HepG2 (cell line): ENCODE results near the gene TYMS. TPM values are rescaled to one million over a fixed set of nuclear protein-coding genes. Genes with fewer than 3 reads are reported as not detected.
A peak's percentile ranks its signal among the peaks of the same experiment; 100 is the strongest.

Experiments
- ATAC-seq: fragments of 200-7000 bp; cut with Tn5 transposase; 3 replicates; pipeline ENCODE4 v1.9.1; 2020; ENCODE audit warnings: mild to moderate bottlenecking, moderate library complexity
- BruUV-seq: library from RNA; stranded (reverse); fragments of 400-500 nt; replicated peaks from 2 replicates; lab custom pipeline; 2021; lab: Mats Ljungman, UMichigan
- CTCF ChIA-PET: fragments of 300-600 bp; formaldehyde crosslinking; extraction: SDS; loops from one replicate; lab custom pipeline; 2021; ENCODE audit warnings: low total read pairs, inconsistent platforms, low intra/inter-chr PET ratio; lab: Yijun Ruan, JAX
- POLR2A ChIA-PET: fragments of 350-600 bp; sonication (Branson Sonifier 250); formaldehyde crosslinking; loops from one replicate; lab custom pipeline; 2020; ENCODE audit warnings: antibody characterized with exemption, inconsistent platforms; lab: Yijun Ruan, JAX
- DNase-seq: peaks from one replicate; pipeline ENCODE4 v3.0.0-alpha.2; 2015; ENCODE audit warnings: low spot score
- FAIRE-seq: peaks from 3 replicates; lab custom pipeline; 2011; peaks lifted over from hg19 to GRCh38; lab: Jason Lieb, UNC
- H2AFZ ChIP-seq: one replicate; pipeline ENCODE4 v1.6.1; 2011; ENCODE audit warnings: low read length, inconsistent platforms
- H3K27ac ChIP-seq: fragments of 300-600 bp; 3 replicates; pipeline ENCODE4 v1.8.0; 2011; ENCODE audit warnings: mixed run types, mild to moderate bottlenecking, mixed read lengths, low read length, inconsistent platforms; ENCODE audit not compliant: insufficient read depth; ENCODE audit errors: extremely low read length
- H3K27me3 ChIP-seq, 2 experiments: fragments of 200-600 bp in 1 of 2; 2 replicates in 1 of 2; 3 replicates in 1 of 2; pipeline versions ENCODE4 v1.6.0 to v1.8.0; 2011; ENCODE audit warnings: low read length in 2 of 2, mild to moderate bottlenecking in 2 of 2, moderate library complexity in 2 of 2, inconsistent platforms in 1 of 2; ENCODE audit not compliant: insufficient read depth in 2 of 2, control insufficient read depth in 1 of 2
- H3K36me3 ChIP-seq, 2 experiments: fragments of 200-600 bp in 1 of 2; replicated peaks in 1 of 2; 2 replicates in 1 of 2; 3 replicates in 1 of 2; pipeline versions ENCODE4 v1.5.1 to v1.8.0; 2011; ENCODE audit warnings: low read length in 2 of 2, inconsistent platforms in 1 of 2; ENCODE audit not compliant: insufficient read depth in 2 of 2, control insufficient read depth in 1 of 2
- H3K4me1 ChIP-seq: 2 replicates; pipeline ENCODE4 v1.5.1; 2012; ENCODE audit warnings: low read length, inconsistent platforms; ENCODE audit not compliant: insufficient read depth
- H3K4me2 ChIP-seq: 2 replicates; pipeline ENCODE4 v1.6.0; 2011; ENCODE audit warnings: low read depth, low read length, inconsistent platforms
- H3K4me3 ChIP-seq, 3 experiments: fragments of 200-600 bp in 1 of 3; sonication (generic), shearing (Covaris generic) in 1 of 3; replicated peaks in 1 of 3; 2 replicates each; pipeline ENCODE4 v1.5.1; 2011 to 2016; ENCODE audit warnings: low read length in 3 of 3, inconsistent platforms in 2 of 3, low read depth in 2 of 3, mild to moderate bottlenecking in 2 of 3, control low read depth in 1 of 3, mixed read lengths in 1 of 3; ENCODE audit not compliant: insufficient read depth in 1 of 3
- H3K79me2 ChIP-seq: one replicate; pipeline ENCODE4 v1.6.1; 2011; ENCODE audit warnings: low read length, inconsistent platforms; ENCODE audit not compliant: insufficient read depth
- H3K9ac ChIP-seq: 2 replicates; pipeline ENCODE4 v1.6.0; 2011; ENCODE audit warnings: mild to moderate bottlenecking, low read depth, low read length, inconsistent platforms; ENCODE audit not compliant: insufficient read depth
- H3K9me3 ChIP-seq: 2 replicates; pipeline ENCODE4 v1.5.1; 2012; ENCODE audit warnings: mild to moderate bottlenecking, low read length
- H4K20me1 ChIP-seq: 2 replicates; pipeline ENCODE4 v1.6.0; 2011; ENCODE audit warnings: inconsistent platforms, mild to moderate bottlenecking, low read length, moderate library complexity; ENCODE audit not compliant: insufficient read depth
- AGO2 ChIP-seq: fragments of 200-400 bp; formaldehyde crosslinking; optimal IDR thresholded peaks from 2 replicates; pipeline ENCODE3; 2017; ENCODE audit warnings: mild to moderate bottlenecking, low read depth, low read length, moderate library complexity
- POLR2A ChIP-seq, 2 experiments: IDR thresholded peaks; 2 replicates each; pipeline ENCODE4 v1.6.1; 2011; ENCODE audit warnings: low read depth in 2 of 2, low read length in 2 of 2, mild to moderate bottlenecking in 1 of 2, moderate library complexity in 1 of 2; ENCODE audit not compliant: insufficient read depth in 1 of 2
- STAG1 ChIP-seq: sonication (generic); formaldehyde crosslinking; IDR thresholded peaks from 2 replicates; pipeline ENCODE4 v1.4.0; 2020; ENCODE audit warnings: missing genetic modification reagents
- ZKSCAN5 ChIP-seq: sonication (generic); formaldehyde crosslinking; IDR thresholded peaks from 2 replicates; pipeline ENCODE4 v1.5.1; 2020; ENCODE audit warnings: mild to moderate bottlenecking, missing genetic modification reagents
- ZNF343 ChIP-seq: sonication (generic); formaldehyde crosslinking; IDR thresholded peaks from 2 replicates; pipeline ENCODE4 v1.4.0; 2020; ENCODE audit warnings: mild to moderate bottlenecking, missing genetic modification reagents
- ZNF816 ChIP-seq: sonication (generic); formaldehyde crosslinking; IDR thresholded peaks from 2 replicates; pipeline ENCODE4 v1.8.0; 2022; ENCODE audit warnings: missing genetic modification reagents, mild to moderate bottlenecking, borderline replicate concordance
- WGBS: methylation state at CpG from one replicate; pipeline ENCODE4 v1.1.6; 2017; ENCODE audit warnings: low lambda C conversion rate; 5-methylcytosine and 5-hydroxymethylcytosine counted together
- in situ Hi-C: cut with HindIII; loops from 2 replicates; pipeline ENCODE4 v1.10.0; 2017; ENCODE audit warnings: low pct_unique_long_range_greater_than_20kb; ENCODE audit not compliant: extremely low pct_ligation_motif_present
- intact Hi-C: fragments of 100-400 bp; cut with micrococcal nuclease; formaldehyde crosslinking; loops from one replicate; pipeline ENCODE4 v1.10.0; 2022; ENCODE audit not compliant: unreplicated experiment
- polyA plus RNA-seq, 8 experiments: library from polyadenylated mRNA; depleted of rRNA in 3 of 8; stranded (reverse) in 7 of 8; unstranded in 1 of 8; fragments of >200 nt; fragmentation: Illumina TruSeq in 4 of 8; extraction: Trizol in 4 of 8; gene quantifications; 2 replicates each; pipeline versions ENCODE4 v1.2.1 to v1.2.3, GENCODE V29; 2011 to 2016; ENCODE audit warnings: low read depth in 4 of 8, missing spikeins in 1 of 8, mixed read lengths in 1 of 8; ENCODE audit not compliant: insufficient read depth in 1 of 8
- total RNA-seq, 5 experiments: library from RNA; depleted of rRNA; stranded (reverse); fragments of >200 nt; fragmentation: Illumina TruSeq; extraction: Trizol; gene quantifications; 2 replicates each; pipeline ENCODE4 v1.2.3, GENCODE V29; 2016; ENCODE audit warnings: low read depth in 1 of 5
- TF ChIP-seq, protein P1 (sequence below): fragments of 450-650 bp; IDR thresholded peaks from 2 replicates; pipeline ENCODE4 v1.6.1; 2017; ENCODE audit warnings: mild to moderate bottlenecking
- TF ChIP-seq, protein P2 (sequence below): sonication (generic); formaldehyde crosslinking; IDR thresholded peaks from 2 replicates; pipeline ENCODE4 v1.5.0; 2020; ENCODE audit warnings: mild to moderate bottlenecking, missing genetic modification reagents, moderate library complexity
- TF ChIP-seq, protein P3 (sequence below): sonication (generic); formaldehyde crosslinking; IDR thresholded peaks from 2 replicates; pipeline ENCODE4 v1.4.0; 2020; ENCODE audit warnings: missing genetic modification reagents

Gene TYMS
- total and polyA plus RNA-seq, 2 of the 13 experiments (the other 11 are each of a cell fraction or from before 2014, with no cell fraction given): 80.1 to 106 TPM

DNA sequence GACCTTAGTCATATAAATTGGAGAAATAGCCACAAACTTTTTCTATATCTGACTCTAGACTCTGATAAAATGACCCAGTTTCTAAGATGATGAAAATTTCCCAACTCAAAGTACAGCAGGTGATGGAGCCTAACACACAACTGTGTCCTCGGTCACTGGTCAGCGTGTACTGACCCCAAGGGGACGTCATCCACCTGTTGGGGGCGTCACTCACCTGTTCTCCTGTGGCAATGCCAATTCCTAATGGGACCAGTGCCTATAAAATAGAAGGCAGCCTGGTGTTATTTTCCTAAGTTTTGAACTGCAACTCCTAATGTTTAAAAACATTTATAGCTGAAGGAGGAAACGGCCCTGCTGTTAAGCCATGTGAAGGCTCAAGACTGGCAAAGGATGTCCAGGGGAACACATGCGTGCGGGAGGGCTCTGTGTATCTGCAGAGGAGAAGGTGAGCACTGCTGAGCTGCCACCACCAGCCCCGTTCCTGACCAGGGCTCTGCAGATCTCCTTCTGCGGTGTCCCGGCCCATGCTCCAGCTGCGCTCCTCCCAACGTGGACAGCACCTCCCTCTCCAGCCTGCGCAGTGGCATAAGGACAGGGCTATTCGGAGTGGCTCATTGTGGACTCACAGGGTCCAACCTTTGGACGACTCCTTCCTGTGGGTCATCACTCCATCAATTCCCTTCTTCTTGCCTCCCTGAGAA lies 21.2 kb downstream of the TYMS start:
- DNase-seq (no peak), FAIRE-seq (no peak), ATAC-seq (no peak)
- H3K9ac ChIP-seq: no peak overlapping the region
- 96% methylated on average over 9 of the region's 15 CpGs for WGBS
- no peak overlapping the region for H2AFZ ChIP-seq
- intact Hi-C loops (no loop called here), in situ Hi-C loops (no loop called here)
- H3K36me3 ChIP-seq: peaks cover 31 to 73% of the 10 kb centered on the region in 2 experiments
- no peak overlapping the region for H3K4me3 ChIP-seq
- no peaks in the 10 kb centered on the region for H3K9me3 ChIP-seq
- peaks cover 8% of the 10 kb centered on the region; the same call in 1 of the 2 replicates for H4K20me1 ChIP-seq
- H3K4me1 ChIP-seq: peaks cover 16% of the 10 kb centered on the region
- H3K27me3 ChIP-seq: no peaks in the 10 kb centered on the region
- no TSS peak for BruUV-seq
- ChIA-PET POLR2A (no interaction called here), CTCF (no interaction called here)
- TF ChIP-seq ZNF816 (CRISPR knock-in tag) (no peak), ZKSCAN5 (CRISPR knock-in tag) (no peak), AGO2 (peak; percentile 63), STAG1 (CRISPR knock-in tag) (peak; percentile 31), ZNF343 (no peak), POLR2A (IDR thresholded peaks at IDR 0.05; ENCODE audit: insufficient read depth in 1 of 2, low read depth in 2 of 2, low read length in 2 of 2) (0 out of 4 replicates have a peak, but pooled peaks of 1 of the 2 experiments have one; percentile 26)
- TF ChIP-seq, protein P1, sequence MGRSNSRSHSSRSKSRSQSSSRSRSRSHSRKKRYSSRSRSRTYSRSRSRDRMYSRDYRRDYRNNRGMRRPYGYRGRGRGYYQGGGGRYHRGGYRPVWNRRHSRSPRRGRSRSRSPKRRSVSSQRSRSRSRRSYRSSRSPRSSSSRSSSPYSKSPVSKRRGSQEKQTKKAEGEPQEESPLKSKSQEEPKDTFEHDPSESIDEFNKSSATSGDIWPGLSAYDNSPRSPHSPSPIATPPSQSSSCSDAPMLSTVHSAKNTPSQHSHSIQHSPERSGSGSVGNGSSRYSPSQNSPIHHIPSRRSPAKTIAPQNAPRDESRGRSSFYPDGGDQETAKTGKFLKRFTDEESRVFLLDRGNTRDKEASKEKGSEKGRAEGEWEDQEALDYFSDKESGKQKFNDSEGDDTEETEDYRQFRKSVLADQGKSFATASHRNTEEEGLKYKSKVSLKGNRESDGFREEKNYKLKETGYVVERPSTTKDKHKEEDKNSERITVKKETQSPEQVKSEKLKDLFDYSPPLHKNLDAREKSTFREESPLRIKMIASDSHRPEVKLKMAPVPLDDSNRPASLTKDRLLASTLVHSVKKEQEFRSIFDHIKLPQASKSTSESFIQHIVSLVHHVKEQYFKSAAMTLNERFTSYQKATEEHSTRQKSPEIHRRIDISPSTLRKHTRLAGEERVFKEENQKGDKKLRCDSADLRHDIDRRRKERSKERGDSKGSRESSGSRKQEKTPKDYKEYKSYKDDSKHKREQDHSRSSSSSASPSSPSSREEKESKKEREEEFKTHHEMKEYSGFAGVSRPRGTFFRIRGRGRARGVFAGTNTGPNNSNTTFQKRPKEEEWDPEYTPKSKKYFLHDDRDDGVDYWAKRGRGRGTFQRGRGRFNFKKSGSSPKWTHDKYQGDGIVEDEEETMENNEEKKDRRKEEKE: no peak
- TF ChIP-seq, protein P2, sequence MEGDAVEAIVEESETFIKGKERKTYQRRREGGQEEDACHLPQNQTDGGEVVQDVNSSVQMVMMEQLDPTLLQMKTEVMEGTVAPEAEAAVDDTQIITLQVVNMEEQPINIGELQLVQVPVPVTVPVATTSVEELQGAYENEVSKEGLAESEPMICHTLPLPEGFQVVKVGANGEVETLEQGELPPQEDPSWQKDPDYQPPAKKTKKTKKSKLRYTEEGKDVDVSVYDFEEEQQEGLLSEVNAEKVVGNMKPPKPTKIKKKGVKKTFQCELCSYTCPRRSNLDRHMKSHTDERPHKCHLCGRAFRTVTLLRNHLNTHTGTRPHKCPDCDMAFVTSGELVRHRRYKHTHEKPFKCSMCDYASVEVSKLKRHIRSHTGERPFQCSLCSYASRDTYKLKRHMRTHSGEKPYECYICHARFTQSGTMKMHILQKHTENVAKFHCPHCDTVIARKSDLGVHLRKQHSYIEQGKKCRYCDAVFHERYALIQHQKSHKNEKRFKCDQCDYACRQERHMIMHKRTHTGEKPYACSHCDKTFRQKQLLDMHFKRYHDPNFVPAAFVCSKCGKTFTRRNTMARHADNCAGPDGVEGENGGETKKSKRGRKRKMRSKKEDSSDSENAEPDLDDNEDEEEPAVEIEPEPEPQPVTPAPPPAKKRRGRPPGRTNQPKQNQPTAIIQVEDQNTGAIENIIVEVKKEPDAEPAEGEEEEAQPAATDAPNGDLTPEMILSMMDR (CRISPR knock-in tag): peak; percentile 35; the same call in 1 of the 2 replicates
- TF ChIP-seq, protein P3, sequence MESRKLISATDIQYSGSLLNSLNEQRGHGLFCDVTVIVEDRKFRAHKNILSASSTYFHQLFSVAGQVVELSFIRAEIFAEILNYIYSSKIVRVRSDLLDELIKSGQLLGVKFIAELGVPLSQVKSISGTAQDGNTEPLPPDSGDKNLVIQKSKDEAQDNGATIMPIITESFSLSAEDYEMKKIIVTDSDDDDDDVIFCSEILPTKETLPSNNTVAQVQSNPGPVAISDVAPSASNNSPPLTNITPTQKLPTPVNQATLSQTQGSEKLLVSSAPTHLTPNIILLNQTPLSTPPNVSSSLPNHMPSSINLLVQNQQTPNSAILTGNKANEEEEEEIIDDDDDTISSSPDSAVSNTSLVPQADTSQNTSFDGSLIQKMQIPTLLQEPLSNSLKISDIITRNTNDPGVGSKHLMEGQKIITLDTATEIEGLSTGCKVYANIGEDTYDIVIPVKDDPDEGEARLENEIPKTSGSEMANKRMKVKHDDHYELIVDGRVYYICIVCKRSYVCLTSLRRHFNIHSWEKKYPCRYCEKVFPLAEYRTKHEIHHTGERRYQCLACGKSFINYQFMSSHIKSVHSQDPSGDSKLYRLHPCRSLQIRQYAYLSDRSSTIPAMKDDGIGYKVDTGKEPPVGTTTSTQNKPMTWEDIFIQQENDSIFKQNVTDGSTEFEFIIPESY: no peak
- no peaks in the 10 kb centered on the region for H3K79me2 ChIP-seq
- no peak overlapping the region for H3K4me2 ChIP-seq
- no peak overlapping the region for H3K27ac ChIP-seq
